Motor neuron (in vitro differentiated cells): Measurements from ENCODE around the gene CTRB1. TPM values are rescaled to one million over a fixed set of nuclear protein-coding genes. Genes with fewer than 3 reads are reported as not detected.

Experiments used
- total RNA-seq, 8 experiments: library from RNA; unstranded; fragments of 300-600 nt; gene quantifications; 2 replicates each; pipeline versions ENCODE4 v1.2.3 to v1.2.4, GENCODE V29; 2022

CTRB1 gene
- total RNA-seq, 8 experiments from 2014 or later, result 0.11 to 1.5 (median 0.41) TPM

Other genes starting within 250 kb of the CTRB1 start
- 10 to 100 TPM; 13.2 to 66.4 (median 22.4) TPM for gene WDR59, start 233.9 kb upstream of the CTRB1 start, total RNA-seq
- gene ZNRF1, start 220.0 kb upstream of the CTRB1 start, total RNA-seq, result 10 to 100 TPM in 6 of 8 experiments, 1 to 10 TPM in 2; 7.7 to 20.2 (median 14.2) TPM
- 1 to 10 TPM in 4 of 8 experiments, under 1 TPM in 4; 0.33 to 2.8 (median 1.0) TPM for gene LDHD, start 102.2 kb upstream of the CTRB1 start, total RNA-seq
- gene ZFP1, start 70.5 kb upstream of the CTRB1 start, total RNA-seq, result 10 to 100 TPM in 6 of 8 experiments, 1 to 10 TPM in 2; 3.4 to 33.6 (median 22.6) TPM
- gene CTRB2, start 11.8 kb upstream of the CTRB1 start, total RNA-seq, result under 1 TPM in 7 of 8 experiments, not detected in 1; 0.07 to 0.87 (median 0.29) TPM
- gene BCAR1, start 32.6 kb downstream of the CTRB1 start, total RNA-seq, result 10 to 100 TPM; 14.5 to 38.4 (median 22.2) TPM
- gene CFDP1, start 214.5 kb downstream of the CTRB1 start, total RNA-seq, result 100 to 1,000 TPM in 5 of 8 experiments, 10 to 100 TPM in 3; 43.5 to 130 (median 107) TPM
- 10 to 100 TPM in 7 of 8 experiments, 1 to 10 TPM in 1; 7.9 to 24.2 (median 17.1) TPM for gene TMEM170A, start 245.7 kb downstream of the CTRB1 start, total RNA-seq